GM23338 (cell line): ENCODE measurements around the gene PLAC8L1. TPM values are rescaled to one million over a fixed set of nuclear protein-coding genes. Genes with fewer than 3 reads are reported as not detected.

Source experiments
- ATAC-seq: fragments of 200-7000 bp; cut with Tn5 transposase; 3 replicates; pipeline ENCODE4 v1.9.1; 2020
- DNase-seq: peaks from one replicate; pipeline ENCODE4 v3.0.0-alpha.2; 2015; ENCODE audit warnings: low spot score
- H2AFZ ChIP-seq: fragments of 200-600 bp; sonication (generic); 2 replicates; pipeline ENCODE4 v1.8.0; 2016; ENCODE audit warnings: antibody characterized with exemption, mild to moderate bottlenecking, moderate library complexity
- H3F3A ChIP-seq: fragments of 200-600 bp; sonication (generic); replicated peaks from 2 replicates; pipeline ENCODE4 v1.8.0; 2017; ENCODE audit warnings: antibody characterized with exemption, mixed run types, low read depth
- H3K27ac ChIP-seq: fragments of 200-600 bp; sonication (generic); 2 replicates; pipeline ENCODE4 v1.6.1; 2016; ENCODE audit warnings: low read depth
- H3K27me3 ChIP-seq: fragments of 200-600 bp; sonication (generic); 2 replicates; pipeline ENCODE4 v1.8.0; 2016; ENCODE audit warnings: mild to moderate bottlenecking, mixed run types, moderate library complexity; ENCODE audit not compliant: insufficient read depth
- H3K36me3 ChIP-seq: fragments of 200-600 bp; sonication (generic); 2 replicates; pipeline ENCODE4 v1.8.0; 2016; ENCODE audit warnings: mild to moderate bottlenecking; ENCODE audit not compliant: insufficient read depth
- H3K4me1 ChIP-seq: fragments of 200-600 bp; sonication (generic); 2 replicates; pipeline ENCODE4 v1.8.0; 2016; ENCODE audit warnings: mild to moderate bottlenecking, moderate library complexity; ENCODE audit not compliant: insufficient read depth
- H3K4me2 ChIP-seq: fragments of 200-600 bp; sonication (generic); 2 replicates; pipeline ENCODE4 v1.7.1; 2017; ENCODE audit warnings: mixed run types
- H3K4me3 ChIP-seq: fragments of 200-600 bp; sonication (generic); 2 replicates; pipeline ENCODE4 v1.6.1; 2016; ENCODE audit warnings: mixed run types
- H3K79me2 ChIP-seq: fragments of 200-600 bp; sonication (generic); replicated peaks from 2 replicates; pipeline ENCODE4 v1.8.0; 2017; ENCODE audit warnings: mild to moderate bottlenecking; ENCODE audit not compliant: insufficient read depth
- H3K9me2 ChIP-seq: fragments of 200-600 bp; sonication (generic); 2 replicates; pipeline ENCODE4 v1.8.0; 2017; ENCODE audit not compliant: insufficient read depth
- H4K20me1 ChIP-seq: fragments of 200-600 bp; sonication (generic); replicated peaks from 2 replicates; pipeline ENCODE4 v1.8.0; 2017; ENCODE audit warnings: mild to moderate bottlenecking; ENCODE audit not compliant: insufficient read depth
- H3K27ac Mint-ChIP-seq: 2 replicates; pipeline ENCODE4 v1.8.0; 2020; ENCODE audit warnings: inconsistent platforms, mild to moderate bottlenecking, moderate library complexity, mixed read lengths
- H3K27me3 Mint-ChIP-seq: 3 replicates; pipeline ENCODE4 v1.8.0; 2022; ENCODE audit warnings: low read depth, mild to moderate bottlenecking, moderate library complexity, mixed read lengths, inconsistent platforms; ENCODE audit not compliant: insufficient read depth, poor library complexity
- H3K36me3 Mint-ChIP-seq: 3 replicates; pipeline ENCODE4 v1.8.0; 2021; ENCODE audit warnings: low read depth, mild to moderate bottlenecking, inconsistent platforms, moderate library complexity, mixed read lengths
- H3K4me1 Mint-ChIP-seq: 3 replicates; pipeline ENCODE4 v1.8.0; 2020; ENCODE audit warnings: mild to moderate bottlenecking, inconsistent platforms, mixed read lengths
- H3K4me3 Mint-ChIP-seq: 3 replicates; pipeline ENCODE4 v1.8.0; 2021; ENCODE audit warnings: moderate library complexity, mild to moderate bottlenecking, inconsistent platforms, mixed read lengths
- H3K9me3 Mint-ChIP-seq: 3 replicates; pipeline ENCODE4 v1.8.0; 2020; ENCODE audit warnings: moderate library complexity, mild to moderate bottlenecking, inconsistent platforms, mixed read lengths
- CREB1 ChIP-seq: fragments of 250-450 bp; sonication (Bioruptor Pico); IDR thresholded peaks from 2 replicates; pipeline ENCODE4 v1.5.0; 2020; ENCODE audit warnings: low read depth, mild to moderate bottlenecking, moderate library complexity
- EZH2 ChIP-seq: fragments of 200-600 bp; sonication (generic); IDR thresholded peaks from one replicate; pipeline ENCODE4 v1.8.0; 2017; ENCODE audit warnings: antibody characterized with exemption, mild to moderate bottlenecking, low read depth; ENCODE audit not compliant: unreplicated experiment
- EZH2phosphoT487 ChIP-seq: fragments of 200-600 bp; sonication (generic); IDR thresholded peaks from one replicate; pipeline ENCODE4 v1.8.1; 2018; ENCODE audit warnings: antibody characterized with exemption; ENCODE audit not compliant: unreplicated experiment
- JUNB ChIP-seq: IDR thresholded peaks from one replicate; pipeline ENCODE4 v1.6.1; 2016; ENCODE audit warnings: antibody characterized with exemption; ENCODE audit not compliant: unreplicated experiment
- NANOG ChIP-seq: IDR thresholded peaks from 2 replicates; pipeline ENCODE4 v1.6.1; 2016; ENCODE audit warnings: antibody characterized with exemption, borderline replicate concordance
- POLR2AphosphoS5 ChIP-seq: IDR thresholded peaks from 2 replicates; pipeline ENCODE4 v1.6.1; 2016; ENCODE audit warnings: antibody characterized with exemption, low read depth
- STAT1 ChIP-seq: IDR thresholded peaks from one replicate; pipeline ENCODE4 v1.6.1; 2016; ENCODE audit warnings: antibody characterized with exemption; ENCODE audit not compliant: unreplicated experiment
- ZNF114 ChIP-seq: fragments of 250-450 bp; sonication (Bioruptor Pico); IDR thresholded peaks from 2 replicates; pipeline ENCODE4 v1.5.0; 2020; ENCODE audit warnings: mild to moderate bottlenecking, moderate library complexity
- polyA plus RNA-seq: library from polyadenylated mRNA; unstranded; fragments of >200 nt; fragmentation: Nextera tagmentation; extraction: Ambion mirVana; gene quantifications from 2 replicates; pipeline ENCODE4 v1.2.1, GENCODE V29; 2016
- total RNA-seq: library from RNA; depleted of rRNA; stranded (reverse); fragments of >200 nt; shearing (Covaris generic); gene quantifications from 2 replicates; pipeline ENCODE4 v1.2.3, GENCODE V29; 2014
- TF ChIP-seq, protein P1 (sequence below): IDR thresholded peaks from 2 replicates; pipeline ENCODE4 v1.6.1; 2016; ENCODE audit warnings: antibody characterized with exemption
- TF ChIP-seq, protein P2 (sequence below), 2 experiments: fragments of 200-600 bp in 1 of 2; sonication (generic) in 1 of 2; conservative IDR thresholded peaks; 2 replicates each; pipeline versions ENCODE4 v1.5.1 to v1.6.1; 2016 to 2017; ENCODE audit warnings: antibody characterized with exemption in 2 of 2, low read depth in 2 of 2, mild to moderate bottlenecking in 2 of 2, moderate library complexity in 1 of 2
- TF ChIP-seq, protein P3 (sequence below): IDR thresholded peaks from one replicate; pipeline ENCODE4 v1.6.1; 2018; ENCODE audit warnings: antibody characterized with exemption; ENCODE audit not compliant: unreplicated experiment

The PLAC8L1 gene
- total and polyA plus RNA-seq, 2 experiments from 2014 or later: 2.0 TPM; not detected in 1

DNA sequence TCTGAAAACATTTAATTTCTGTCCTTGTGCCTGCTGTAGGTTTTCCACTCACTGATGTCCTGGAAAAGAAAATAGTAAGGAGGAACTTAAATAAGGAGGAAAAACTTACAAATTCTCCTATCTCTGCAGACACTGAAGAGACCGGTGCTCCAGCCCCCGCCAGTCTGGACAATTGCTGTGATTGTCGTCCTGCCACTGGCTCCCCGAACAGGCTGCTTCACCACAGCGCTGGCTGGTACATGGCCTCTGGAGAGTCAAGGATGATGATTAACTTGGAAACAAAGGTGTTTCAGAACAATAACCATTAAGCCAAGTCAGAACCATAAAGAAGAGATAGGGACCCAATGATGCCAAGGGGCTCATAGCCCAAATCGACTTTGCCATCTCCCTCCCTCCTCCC lies 7.3 kb downstream of the PLAC8L1 start:
- ATAC-seq (no peak), DNase-seq (no peak)
- no peak overlapping the region for H3K4me3 Mint-ChIP-seq
- Histone ChIP-seq H3K79me2 (no peaks in the 10 kb centered on the region), H3F3A (no peaks in the 10 kb centered on the region), H3K4me2 (no peak overlapping the region), H3K36me3 (no peaks in the 10 kb centered on the region), H3K27ac (no peak overlapping the region), H4K20me1 (no peaks in the 10 kb centered on the region), H3K4me1 (peaks cover 10% of the 10 kb centered on the region; the same call in 1 of the 2 replicates), H3K4me3 (no peak overlapping the region), H3K27me3 (no peaks in the 10 kb centered on the region), H2AFZ (no peak overlapping the region), H3K9me2 (no peaks in the 10 kb centered on the region)
- peaks cover 4% of the 10 kb centered on the region for H3K27me3 Mint-ChIP-seq
- peaks cover 20% of the 10 kb centered on the region for H3K4me1 Mint-ChIP-seq
- H3K27ac Mint-ChIP-seq: no peak overlapping the region
- TF ChIP-seq STAT1: no peak
- no peaks in the 10 kb centered on the region for H3K36me3 Mint-ChIP-seq
- H3K9me3 Mint-ChIP-seq: no peaks in the 10 kb centered on the region; the same call in 2 of the 3 replicates

DNA sequence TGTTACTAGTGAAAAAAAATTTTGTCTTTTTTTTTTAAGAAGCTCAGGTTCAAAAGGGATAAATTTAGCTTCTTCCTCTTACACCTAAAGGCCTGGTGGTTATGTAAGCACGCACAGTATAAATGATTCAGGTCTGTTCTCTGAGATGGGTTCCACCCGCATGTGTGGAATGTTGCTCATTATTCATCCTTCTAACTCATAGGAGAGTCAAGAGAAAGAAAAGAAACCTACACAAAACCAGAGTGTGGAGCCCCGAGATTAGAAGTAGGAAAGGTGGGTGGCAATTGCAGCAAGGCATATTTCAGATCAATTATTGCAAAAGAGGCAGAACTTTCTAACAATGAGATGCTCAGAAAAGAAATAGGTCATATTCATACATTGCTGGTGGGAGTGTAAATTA lies 13.5 kb downstream of the PLAC8L1 start:
- Histone ChIP-seq H3K79me2 (no peaks in the 10 kb centered on the region), H3F3A (no peaks in the 10 kb centered on the region), H3K4me1 (no peaks in the 10 kb centered on the region), H3K9me2 (no peaks in the 10 kb centered on the region), H3K27me3 (no peaks in the 10 kb centered on the region), H3K4me2 (no peak overlapping the region), H3K36me3 (no peaks in the 10 kb centered on the region), H4K20me1 (no peaks in the 10 kb centered on the region), H2AFZ (no peak overlapping the region), H3K4me3 (no peak overlapping the region), H3K27ac (no peak overlapping the region)
- Mint-ChIP-seq H3K27ac (no peak overlapping the region), H3K9me3 (no peaks in the 10 kb centered on the region; the same call in 2 of the 3 replicates), H3K36me3 (no peaks in the 10 kb centered on the region), H3K27me3 (peaks cover 9% of the 10 kb centered on the region), H3K4me3 (no peak overlapping the region), H3K4me1 (no peaks in the 10 kb centered on the region)
- ATAC-seq (no peak), DNase-seq (no peak)
- no peak for TF ChIP-seq EZH2
- no peak for TF ChIP-seq JUNB
- TF ChIP-seq, protein P1, sequence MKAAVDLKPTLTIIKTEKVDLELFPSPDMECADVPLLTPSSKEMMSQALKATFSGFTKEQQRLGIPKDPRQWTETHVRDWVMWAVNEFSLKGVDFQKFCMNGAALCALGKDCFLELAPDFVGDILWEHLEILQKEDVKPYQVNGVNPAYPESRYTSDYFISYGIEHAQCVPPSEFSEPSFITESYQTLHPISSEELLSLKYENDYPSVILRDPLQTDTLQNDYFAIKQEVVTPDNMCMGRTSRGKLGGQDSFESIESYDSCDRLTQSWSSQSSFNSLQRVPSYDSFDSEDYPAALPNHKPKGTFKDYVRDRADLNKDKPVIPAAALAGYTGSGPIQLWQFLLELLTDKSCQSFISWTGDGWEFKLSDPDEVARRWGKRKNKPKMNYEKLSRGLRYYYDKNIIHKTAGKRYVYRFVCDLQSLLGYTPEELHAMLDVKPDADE: no peak
- no peak for TF ChIP-seq STAT1

DNA sequence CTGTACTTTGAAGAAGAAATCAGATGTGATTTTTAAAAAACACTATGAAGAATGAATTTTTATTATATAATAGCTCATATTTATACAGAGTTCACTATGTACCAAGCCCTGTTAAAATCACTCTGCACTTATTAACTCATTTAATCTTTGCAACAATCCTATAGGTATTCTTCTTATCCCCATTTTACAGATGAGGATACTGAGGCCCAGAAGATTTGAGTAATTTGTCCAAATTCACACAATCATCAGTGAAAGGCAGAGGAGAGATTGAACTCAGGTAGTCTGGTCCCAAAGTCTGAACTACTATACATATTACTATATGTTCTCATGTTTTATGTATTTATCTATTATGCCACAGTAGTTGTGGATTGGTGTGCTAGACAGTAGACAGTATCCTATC lies 16.1 kb downstream of the PLAC8L1 start:
- H3K4me1 Mint-ChIP-seq: no peaks in the 10 kb centered on the region
- H3K27me3 ChIP-seq: no peaks in the 10 kb centered on the region
- H3F3A ChIP-seq: no peaks in the 10 kb centered on the region
- no peaks in the 10 kb centered on the region for H3K4me1 ChIP-seq
- no peak overlapping the region for H3K4me3 ChIP-seq
- no peak for DNase-seq
- peaks cover 9% of the 10 kb centered on the region for H3K27me3 Mint-ChIP-seq
- no peaks in the 10 kb centered on the region for H3K9me2 ChIP-seq
- H3K36me3 ChIP-seq: no peaks in the 10 kb centered on the region
- H3K4me2 ChIP-seq: no peak overlapping the region
- no peaks in the 10 kb centered on the region for H4K20me1 ChIP-seq
- no peak overlapping the region for H3K27ac ChIP-seq
- no peak overlapping the region for H3K4me3 Mint-ChIP-seq
- no peaks in the 10 kb centered on the region; the same call in 2 of the 3 replicates for H3K9me3 Mint-ChIP-seq
- no peak for ATAC-seq
- H3K79me2 ChIP-seq: no peaks in the 10 kb centered on the region
- no peak overlapping the region for H2AFZ ChIP-seq
- H3K36me3 Mint-ChIP-seq: no peaks in the 10 kb centered on the region
- H3K27ac Mint-ChIP-seq: no peak overlapping the region
- TF ChIP-seq POLR2AphosphoS5 (no peak), NANOG (no peak), EZH2phosphoT487 (no peak), EZH2 (no peak), CREB1 (CRISPR knock-in tag) (no peak), JUNB (no peak), ZNF114 (no peak)
- TF ChIP-seq, protein P2, sequence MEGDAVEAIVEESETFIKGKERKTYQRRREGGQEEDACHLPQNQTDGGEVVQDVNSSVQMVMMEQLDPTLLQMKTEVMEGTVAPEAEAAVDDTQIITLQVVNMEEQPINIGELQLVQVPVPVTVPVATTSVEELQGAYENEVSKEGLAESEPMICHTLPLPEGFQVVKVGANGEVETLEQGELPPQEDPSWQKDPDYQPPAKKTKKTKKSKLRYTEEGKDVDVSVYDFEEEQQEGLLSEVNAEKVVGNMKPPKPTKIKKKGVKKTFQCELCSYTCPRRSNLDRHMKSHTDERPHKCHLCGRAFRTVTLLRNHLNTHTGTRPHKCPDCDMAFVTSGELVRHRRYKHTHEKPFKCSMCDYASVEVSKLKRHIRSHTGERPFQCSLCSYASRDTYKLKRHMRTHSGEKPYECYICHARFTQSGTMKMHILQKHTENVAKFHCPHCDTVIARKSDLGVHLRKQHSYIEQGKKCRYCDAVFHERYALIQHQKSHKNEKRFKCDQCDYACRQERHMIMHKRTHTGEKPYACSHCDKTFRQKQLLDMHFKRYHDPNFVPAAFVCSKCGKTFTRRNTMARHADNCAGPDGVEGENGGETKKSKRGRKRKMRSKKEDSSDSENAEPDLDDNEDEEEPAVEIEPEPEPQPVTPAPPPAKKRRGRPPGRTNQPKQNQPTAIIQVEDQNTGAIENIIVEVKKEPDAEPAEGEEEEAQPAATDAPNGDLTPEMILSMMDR (conservative IDR thresholded peaks at IDR 0.05; ENCODE audit: low read depth in 2 of 2): no peak
- TF ChIP-seq, protein P3, sequence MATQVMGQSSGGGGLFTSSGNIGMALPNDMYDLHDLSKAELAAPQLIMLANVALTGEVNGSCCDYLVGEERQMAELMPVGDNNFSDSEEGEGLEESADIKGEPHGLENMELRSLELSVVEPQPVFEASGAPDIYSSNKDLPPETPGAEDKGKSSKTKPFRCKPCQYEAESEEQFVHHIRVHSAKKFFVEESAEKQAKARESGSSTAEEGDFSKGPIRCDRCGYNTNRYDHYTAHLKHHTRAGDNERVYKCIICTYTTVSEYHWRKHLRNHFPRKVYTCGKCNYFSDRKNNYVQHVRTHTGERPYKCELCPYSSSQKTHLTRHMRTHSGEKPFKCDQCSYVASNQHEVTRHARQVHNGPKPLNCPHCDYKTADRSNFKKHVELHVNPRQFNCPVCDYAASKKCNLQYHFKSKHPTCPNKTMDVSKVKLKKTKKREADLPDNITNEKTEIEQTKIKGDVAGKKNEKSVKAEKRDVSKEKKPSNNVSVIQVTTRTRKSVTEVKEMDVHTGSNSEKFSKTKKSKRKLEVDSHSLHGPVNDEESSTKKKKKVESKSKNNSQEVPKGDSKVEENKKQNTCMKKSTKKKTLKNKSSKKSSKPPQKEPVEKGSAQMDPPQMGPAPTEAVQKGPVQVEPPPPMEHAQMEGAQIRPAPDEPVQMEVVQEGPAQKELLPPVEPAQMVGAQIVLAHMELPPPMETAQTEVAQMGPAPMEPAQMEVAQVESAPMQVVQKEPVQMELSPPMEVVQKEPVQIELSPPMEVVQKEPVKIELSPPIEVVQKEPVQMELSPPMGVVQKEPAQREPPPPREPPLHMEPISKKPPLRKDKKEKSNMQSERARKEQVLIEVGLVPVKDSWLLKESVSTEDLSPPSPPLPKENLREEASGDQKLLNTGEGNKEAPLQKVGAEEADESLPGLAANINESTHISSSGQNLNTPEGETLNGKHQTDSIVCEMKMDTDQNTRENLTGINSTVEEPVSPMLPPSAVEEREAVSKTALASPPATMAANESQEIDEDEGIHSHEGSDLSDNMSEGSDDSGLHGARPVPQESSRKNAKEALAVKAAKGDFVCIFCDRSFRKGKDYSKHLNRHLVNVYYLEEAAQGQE: no peak
